Neural progenitor cell (in vitro differentiated cells): Measurements from ENCODE around the gene CAMK1. TPM values are rescaled to one million over a fixed set of nuclear protein-coding genes. Genes with fewer than 3 reads are reported as not detected.
A peak's percentile ranks its signal among the peaks of the same experiment; 100 is the strongest.

ENCODE experiments used
- DNase-seq: peaks from one replicate; pipeline ENCODE4 v3.0.0-alpha.2; 2016; ENCODE audit warnings: low spot score
- H2AFZ ChIP-seq: fragments of 200-600 bp; sonication (generic); replicated peaks from 2 replicates; pipeline ENCODE4 v1.6.1; 2016; ENCODE audit warnings: antibody characterized with exemption
- H3F3A ChIP-seq: fragments of 200-600 bp; sonication (generic); 2 replicates; pipeline ENCODE4 v1.6.1; 2016; ENCODE audit warnings: antibody characterized with exemption, low read depth
- H3K27ac ChIP-seq: fragments of 200-600 bp; sonication (generic); 2 replicates; pipeline ENCODE4 v1.5.1; 2016; ENCODE audit warnings: mild to moderate bottlenecking
- H3K27me3 ChIP-seq: fragments of 200-600 bp; sonication (generic); 2 replicates; pipeline ENCODE4 v1.6.1; 2016; ENCODE audit warnings: mild to moderate bottlenecking, moderate library complexity
- H3K36me3 ChIP-seq: fragments of 200-600 bp; sonication (generic); 2 replicates; pipeline ENCODE4 v1.5.1; 2016
- H3K4me1 ChIP-seq: fragments of 200-600 bp; sonication (generic); 2 replicates; pipeline ENCODE4 v1.6.1; 2016; ENCODE audit warnings: mixed run types
- H3K4me2 ChIP-seq: fragments of 200-600 bp; sonication (generic); 2 replicates; pipeline ENCODE4 v1.6.1; 2016
- H3K4me3 ChIP-seq: fragments of 200-600 bp; sonication (generic); 2 replicates; pipeline ENCODE4 v1.5.1; 2016
- H3K79me2 ChIP-seq: fragments of 200-600 bp; sonication (generic); 2 replicates; pipeline ENCODE4 v1.6.1; 2016; ENCODE audit warnings: low read depth
- H3K9ac ChIP-seq: fragments of 200-600 bp; sonication (generic); 2 replicates; pipeline ENCODE4 v1.6.1; 2016
- H3K9me3 ChIP-seq: fragments of 200-600 bp; sonication (generic); 2 replicates; pipeline ENCODE4 v1.5.1; 2016; ENCODE audit warnings: low read depth
- H4K20me1 ChIP-seq: fragments of 200-600 bp; sonication (generic); 2 replicates; pipeline ENCODE4 v1.6.1; 2016; ENCODE audit warnings: low read depth
- H3K27ac Mint-ChIP-seq: 3 replicates; pipeline ENCODE4 v1.8.0; 2021; ENCODE audit warnings: mixed read lengths
- H3K27me3 Mint-ChIP-seq: 2 replicates; pipeline ENCODE4 v1.8.0; 2022; ENCODE audit warnings: low read depth, mild to moderate bottlenecking, inconsistent platforms, moderate library complexity, mixed read lengths; ENCODE audit not compliant: insufficient read depth
- H3K36me3 Mint-ChIP-seq: 3 replicates; pipeline ENCODE4 v1.8.0; 2021; ENCODE audit warnings: mixed read lengths
- H3K4me1 Mint-ChIP-seq: 3 replicates; pipeline ENCODE4 v1.8.0; 2021; ENCODE audit warnings: mixed read lengths
- H3K4me3 Mint-ChIP-seq: 3 replicates; pipeline ENCODE4 v1.8.0; 2021; ENCODE audit warnings: mild to moderate bottlenecking, moderate library complexity, mixed read lengths
- H3K9me3 Mint-ChIP-seq: 3 replicates; pipeline ENCODE4 v1.8.0; 2020; ENCODE audit warnings: mixed read lengths
- EZH2 ChIP-seq: fragments of 200-600 bp; sonication (generic); IDR thresholded peaks from 2 replicates; pipeline ENCODE4 v1.6.1; 2017; ENCODE audit warnings: antibody characterized with exemption, mild to moderate bottlenecking, moderate library complexity
- EZH2phosphoT487 ChIP-seq: fragments of 200-600 bp; sonication (generic); IDR thresholded peaks from 2 replicates; pipeline ENCODE4 v1.6.1; 2017; ENCODE audit warnings: antibody characterized with exemption
- total RNA-seq: library from RNA; depleted of rRNA; stranded (reverse); fragments of >200 nt; gene quantifications from 2 replicates; pipeline ENCODE4 v1.2.3, GENCODE V29; 2015; ENCODE audit warnings: low replicate concordance
- TF ChIP-seq, protein P1 (sequence below): fragments of 200-600 bp; sonication (generic); IDR thresholded peaks from 2 replicates; pipeline ENCODE4 v1.5.1; 2017; ENCODE audit warnings: antibody characterized with exemption, mild to moderate bottlenecking

The CAMK1 gene
- total RNA-seq, 1 donor from 2014 or later, result 24.9 TPM

DNA sequence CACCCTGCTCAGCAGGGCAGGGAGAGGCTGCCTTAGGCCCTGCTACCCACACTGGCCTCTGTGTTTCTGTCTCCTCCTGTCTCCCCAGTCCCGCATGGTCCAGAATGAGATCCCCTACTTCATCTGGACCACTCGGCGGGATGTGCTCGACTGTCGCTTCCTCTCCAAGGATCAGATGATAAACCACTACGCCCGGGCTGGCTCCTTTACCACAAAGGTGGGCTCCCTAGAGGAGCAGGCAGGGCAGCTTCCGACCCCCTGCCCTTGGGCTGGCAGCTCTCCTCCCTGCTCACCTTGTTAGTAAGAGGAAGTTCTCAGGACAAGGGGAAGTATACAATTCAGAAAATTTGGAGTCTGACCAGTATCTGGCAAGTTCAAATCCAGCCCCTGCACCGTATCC, 46.2 kb upstream of the CAMK1 start:
- Histone ChIP-seq H3K79me2 (no peaks in the 10 kb centered on the region), H3K9ac (no peak overlapping the region), H3K4me2 (no peak overlapping the region), H3K27me3 (peaks cover 11% of the 10 kb centered on the region), H3K27ac (no peak overlapping the region), H3K4me1 (no peaks in the 10 kb centered on the region), H2AFZ (no peak overlapping the region), H4K20me1 (peaks cover 5% of the 10 kb centered on the region), H3K9me3 (no peaks in the 10 kb centered on the region), H3F3A (no peaks in the 10 kb centered on the region), H3K4me3 (no peak overlapping the region), H3K36me3 (no peaks in the 10 kb centered on the region)
- TF ChIP-seq EZH2 (no peak), EZH2phosphoT487 (no peak)
- TF ChIP-seq, protein P1, sequence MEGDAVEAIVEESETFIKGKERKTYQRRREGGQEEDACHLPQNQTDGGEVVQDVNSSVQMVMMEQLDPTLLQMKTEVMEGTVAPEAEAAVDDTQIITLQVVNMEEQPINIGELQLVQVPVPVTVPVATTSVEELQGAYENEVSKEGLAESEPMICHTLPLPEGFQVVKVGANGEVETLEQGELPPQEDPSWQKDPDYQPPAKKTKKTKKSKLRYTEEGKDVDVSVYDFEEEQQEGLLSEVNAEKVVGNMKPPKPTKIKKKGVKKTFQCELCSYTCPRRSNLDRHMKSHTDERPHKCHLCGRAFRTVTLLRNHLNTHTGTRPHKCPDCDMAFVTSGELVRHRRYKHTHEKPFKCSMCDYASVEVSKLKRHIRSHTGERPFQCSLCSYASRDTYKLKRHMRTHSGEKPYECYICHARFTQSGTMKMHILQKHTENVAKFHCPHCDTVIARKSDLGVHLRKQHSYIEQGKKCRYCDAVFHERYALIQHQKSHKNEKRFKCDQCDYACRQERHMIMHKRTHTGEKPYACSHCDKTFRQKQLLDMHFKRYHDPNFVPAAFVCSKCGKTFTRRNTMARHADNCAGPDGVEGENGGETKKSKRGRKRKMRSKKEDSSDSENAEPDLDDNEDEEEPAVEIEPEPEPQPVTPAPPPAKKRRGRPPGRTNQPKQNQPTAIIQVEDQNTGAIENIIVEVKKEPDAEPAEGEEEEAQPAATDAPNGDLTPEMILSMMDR, result no peak
- H3K27me3 Mint-ChIP-seq, result peaks cover 17% of the 10 kb centered on the region
- DNase-seq, result no peak
- H3K4me3 Mint-ChIP-seq, result no peak overlapping the region
- no peak overlapping the region for H3K27ac Mint-ChIP-seq
- H3K4me1 Mint-ChIP-seq, result peaks cover 8% of the 10 kb centered on the region
- peaks cover 3% of the 10 kb centered on the region for H3K36me3 Mint-ChIP-seq
- H3K9me3 Mint-ChIP-seq, result no peaks in the 10 kb centered on the region

DNA sequence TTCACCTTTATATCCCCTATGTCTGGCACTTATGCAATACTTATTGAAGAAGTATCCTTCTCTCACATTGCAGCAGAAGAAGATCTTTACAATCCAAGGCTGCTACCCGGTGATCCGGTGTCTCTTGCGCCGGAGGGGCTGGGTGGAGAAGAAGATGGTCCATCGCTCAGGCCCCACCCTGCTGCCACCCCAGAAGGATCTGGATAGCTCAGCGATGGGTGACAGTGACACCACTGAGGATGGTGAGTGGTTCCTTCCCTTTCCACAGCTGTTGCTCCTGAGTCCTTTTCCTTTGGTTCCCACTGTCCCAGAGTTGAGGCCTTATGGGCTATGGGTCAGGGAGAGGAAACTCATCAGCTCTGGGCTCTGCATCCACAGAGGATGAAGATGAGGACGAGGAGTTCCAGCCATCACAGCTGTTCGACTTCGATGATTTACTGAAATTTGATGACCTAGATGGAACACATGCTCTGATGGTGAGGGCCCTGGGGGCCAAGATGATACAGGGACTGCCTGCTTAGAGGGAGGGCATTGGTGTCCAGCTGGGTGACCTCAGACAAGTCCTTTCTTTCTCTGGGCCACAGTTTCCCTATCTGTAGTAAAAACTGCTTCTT, 43.2 kb upstream of the CAMK1 start:
- Histone ChIP-seq H3K27ac (no peak overlapping the region), H3K36me3 (no peaks in the 10 kb centered on the region), H3K4me3 (no peak overlapping the region), H3K4me1 (peaks cover 17% of the 10 kb centered on the region), H2AFZ (no peak overlapping the region), H3K9me3 (no peaks in the 10 kb centered on the region), H3K27me3 (peaks cover 14% of the 10 kb centered on the region), H3K9ac (no peak overlapping the region), H3K79me2 (no peaks in the 10 kb centered on the region), H3F3A (peaks cover 17% of the 10 kb centered on the region), H4K20me1 (no peaks in the 10 kb centered on the region), H3K4me2 (no peak overlapping the region)
- Mint-ChIP-seq H3K4me1 (peaks cover 27% of the 10 kb centered on the region), H3K4me3 (no peak overlapping the region), H3K27ac (no peak overlapping the region), H3K36me3 (peaks cover 3% of the 10 kb centered on the region), H3K9me3 (no peaks in the 10 kb centered on the region), H3K27me3 (peaks cover 10% of the 10 kb centered on the region)
- DNase-seq, result no peak
- TF ChIP-seq EZH2phosphoT487 (no peak), EZH2 (no peak)
- TF ChIP-seq, protein P1, result no peak

DNA sequence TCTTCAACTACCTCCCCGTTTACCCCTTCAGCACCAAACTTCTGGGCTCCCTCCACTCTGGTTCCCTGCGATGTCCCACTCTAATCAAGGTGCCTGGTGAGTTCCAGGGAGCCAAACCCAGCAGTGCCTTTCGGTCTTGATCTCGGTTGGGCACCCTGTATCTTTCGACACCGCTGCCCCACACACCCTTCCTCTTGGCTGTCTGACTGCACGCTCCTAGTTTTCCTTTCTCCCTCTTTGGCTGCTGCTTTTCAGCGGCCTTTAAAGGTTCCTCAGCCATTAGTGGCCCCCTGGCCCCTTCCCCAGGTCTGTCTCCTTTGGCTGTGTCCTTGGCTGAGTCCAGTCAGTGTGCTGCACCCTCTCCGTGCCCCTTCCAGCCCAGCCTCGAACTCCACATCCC, 41.1 kb upstream of the CAMK1 start:
- Mint-ChIP-seq H3K9me3 (no peaks in the 10 kb centered on the region), H3K36me3 (peaks cover 5% of the 10 kb centered on the region), H3K4me3 (peak overlapping the region; percentile 71), H3K27me3 (peaks cover under 1% of the 10 kb centered on the region), H3K4me1 (peaks cover 30% of the 10 kb centered on the region), H3K27ac (peak overlapping the region; percentile 85)
- Histone ChIP-seq H3K9me3 (no peaks in the 10 kb centered on the region), H3K9ac (no peak overlapping the region), H3K4me2 (peak overlapping the region; percentile 90), H3K79me2 (no peaks in the 10 kb centered on the region), H3K4me1 (peaks cover 35% of the 10 kb centered on the region), H3F3A (peaks cover 38% of the 10 kb centered on the region), H3K36me3 (no peaks in the 10 kb centered on the region), H2AFZ (no peak overlapping the region), H4K20me1 (no peaks in the 10 kb centered on the region), H3K27ac (no peak overlapping the region), H3K27me3 (peaks cover 14% of the 10 kb centered on the region), H3K4me3 (peak overlapping the region; percentile 69)
- no peak for DNase-seq
- TF ChIP-seq EZH2 (no peak), EZH2phosphoT487 (no peak)
- TF ChIP-seq, protein P1, result no peak
